B cell (primary cell): Measurements from ENCODE around the gene ARMC10.

Source experiments
- CTCF ChIP-seq: fragments of 200-600 bp; IDR thresholded peaks from one replicate; pipeline ENCODE4 v1.8.0; 2022; ENCODE audit warnings: antibody characterized with exemption, mild to moderate bottlenecking
- EZH2 ChIP-seq: IDR thresholded peaks from 2 replicates; pipeline ENCODE4 v1.6.1; 2012; ENCODE audit warnings: borderline replicate concordance, low read depth, mild to moderate bottlenecking, moderate library complexity, low read length; ENCODE audit not compliant: insufficient read depth, poor library complexity, severe bottlenecking

- no peak for TF ChIP-seq EZH2
- no peak for TF ChIP-seq CTCF
Observed at GRCh38 chr7:103123529-103123928, 48.6 kb downstream of the ARMC10 start.
